HG03565 (cell line): ENCODE data around the gene TPM1.

Experiments
- ATAC-seq: cut with Tn5 transposase; IDR thresholded peaks from one replicate; pipeline ENCODE4 v1.9.1; 2021; ENCODE audit warnings: mild to moderate bottlenecking, moderate library complexity; ENCODE audit not compliant: unreplicated experiment

TPM1 gene

DNA sequence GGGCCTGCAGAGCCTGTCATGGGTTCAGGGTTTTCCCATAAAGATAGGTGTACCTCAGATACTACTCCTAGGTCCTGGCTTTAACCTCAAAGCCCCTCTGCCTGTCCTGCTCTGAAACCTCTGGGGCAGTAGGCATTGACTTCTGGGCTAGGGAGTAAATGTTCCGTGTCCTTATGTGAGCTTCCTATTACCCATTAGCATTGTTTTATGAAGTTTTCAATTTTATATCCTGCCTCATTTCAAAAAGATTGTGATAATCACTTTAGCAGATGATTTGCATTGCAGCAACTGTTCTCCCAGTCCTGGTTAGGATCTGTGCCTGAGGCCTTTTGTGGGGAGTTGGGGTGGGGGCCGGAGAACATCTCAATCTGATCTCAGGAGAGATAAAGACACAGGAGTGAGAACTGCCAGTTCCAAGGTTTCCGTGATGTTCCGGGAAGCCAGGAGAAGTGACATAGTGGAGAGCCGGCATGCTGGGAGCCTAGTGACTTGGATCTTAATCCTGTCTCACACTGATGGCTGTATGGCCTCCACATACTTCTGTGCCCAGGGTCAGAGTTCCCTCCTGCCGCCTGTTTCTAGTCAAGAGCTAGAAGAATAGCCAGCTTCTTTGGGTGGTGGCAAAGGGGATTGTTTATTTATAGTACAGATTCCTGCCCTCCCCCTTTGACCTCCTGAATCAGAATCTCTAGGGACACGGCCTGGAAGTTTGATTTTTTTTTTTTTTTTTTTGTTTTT is 10.6 kb downstream of the TPM1 start:
- ATAC-seq = no peak

DNA sequence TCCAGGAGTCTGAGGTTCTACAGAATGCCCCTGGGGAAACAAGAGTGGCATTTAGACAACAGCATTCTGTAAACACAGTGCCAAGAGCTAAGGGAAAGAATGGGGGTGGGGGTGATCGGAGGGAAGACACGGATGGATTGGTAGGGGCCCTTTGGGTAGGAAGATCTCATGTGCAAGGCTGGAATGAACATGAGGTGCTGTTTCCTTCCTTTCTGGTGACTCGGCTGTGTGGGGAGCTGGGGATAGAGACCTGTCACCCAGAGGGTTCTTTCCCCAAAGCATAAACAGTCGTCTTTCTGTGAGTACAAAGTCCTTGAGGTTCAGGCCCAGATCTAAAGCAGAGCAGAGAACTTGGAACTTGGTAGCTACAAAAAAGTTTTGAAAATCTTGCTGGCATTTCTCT is 11.7 kb downstream of the TPM1 start:
- ATAC-seq = no peak

DNA sequence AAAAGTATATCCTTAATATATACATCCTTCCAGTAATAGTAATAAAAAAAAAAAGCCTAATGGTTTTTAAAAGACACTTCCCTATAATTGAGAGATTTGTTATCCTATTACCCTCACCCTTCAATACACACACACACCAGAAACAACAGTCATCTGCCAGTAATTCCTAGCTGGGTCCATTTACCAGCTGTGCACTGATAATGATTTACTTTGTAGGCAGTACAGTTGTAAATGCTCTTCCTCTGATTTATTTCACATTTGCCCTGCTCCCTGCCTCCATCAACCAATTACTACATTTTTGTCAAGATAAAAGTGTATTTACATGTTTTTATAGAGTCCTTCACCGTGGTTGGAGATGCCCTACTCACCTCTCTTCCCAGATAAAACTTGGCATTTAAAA is 12.4 kb downstream of the TPM1 start:
- no peak for ATAC-seq

DNA sequence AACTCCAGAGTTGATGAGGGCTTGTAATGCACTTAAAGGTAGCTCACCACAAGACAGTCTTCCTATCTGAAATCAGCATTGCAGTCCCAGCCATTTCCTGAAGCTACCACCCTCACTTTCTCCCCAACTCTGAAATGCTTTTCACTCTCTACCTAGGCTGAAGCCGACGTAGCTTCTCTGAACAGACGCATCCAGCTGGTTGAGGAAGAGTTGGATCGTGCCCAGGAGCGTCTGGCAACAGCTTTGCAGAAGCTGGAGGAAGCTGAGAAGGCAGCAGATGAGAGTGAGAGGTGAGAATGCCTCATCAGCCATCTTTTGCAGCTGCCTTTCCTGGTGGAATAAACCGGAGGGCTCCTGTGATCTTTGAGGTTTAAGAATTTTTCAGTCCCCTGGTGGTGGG is 14.3 kb downstream of the TPM1 start:
- no peak for ATAC-seq

DNA sequence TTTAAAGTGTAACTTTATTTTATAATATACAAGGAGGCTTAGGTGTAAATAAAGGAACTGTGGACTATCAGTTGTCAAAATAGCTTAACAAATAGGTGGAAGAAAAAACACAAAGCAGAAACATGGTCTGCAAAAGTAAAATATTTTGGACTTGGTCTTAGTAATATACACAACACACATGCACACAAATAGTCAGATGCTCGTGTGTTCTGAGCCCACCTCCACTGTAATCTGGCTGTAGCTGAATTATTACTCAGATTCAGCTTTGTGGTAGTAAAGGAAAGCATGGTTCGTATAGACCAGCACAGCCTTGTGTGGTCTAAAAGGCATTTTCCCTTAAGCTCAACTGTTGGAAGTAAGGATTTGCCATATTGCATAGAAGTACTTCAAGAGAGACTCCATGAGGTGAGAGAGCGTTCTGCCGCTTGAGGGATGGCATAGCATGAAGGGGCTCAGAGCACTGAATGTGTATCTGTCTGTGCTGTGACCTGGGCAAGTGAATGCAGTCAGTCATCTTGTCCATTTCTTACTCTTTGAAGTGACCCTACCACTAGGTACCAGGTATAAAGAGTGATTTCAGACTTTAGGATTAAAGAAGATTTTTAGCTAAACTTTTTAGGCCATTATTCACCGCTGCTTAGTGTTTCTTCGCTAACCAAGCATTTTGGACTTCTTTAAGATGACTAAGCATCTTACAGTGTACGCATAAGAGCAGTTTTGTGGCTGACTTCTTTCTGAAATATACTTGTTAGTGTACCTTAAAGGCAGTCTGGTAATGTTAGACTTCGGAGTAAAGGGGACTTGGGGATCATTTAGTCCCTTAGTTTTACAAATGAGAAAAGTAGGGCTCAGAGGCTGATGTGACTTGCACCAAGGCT is 15.2 kb downstream of the TPM1 start:
- ATAC-seq = no peak

DNA sequence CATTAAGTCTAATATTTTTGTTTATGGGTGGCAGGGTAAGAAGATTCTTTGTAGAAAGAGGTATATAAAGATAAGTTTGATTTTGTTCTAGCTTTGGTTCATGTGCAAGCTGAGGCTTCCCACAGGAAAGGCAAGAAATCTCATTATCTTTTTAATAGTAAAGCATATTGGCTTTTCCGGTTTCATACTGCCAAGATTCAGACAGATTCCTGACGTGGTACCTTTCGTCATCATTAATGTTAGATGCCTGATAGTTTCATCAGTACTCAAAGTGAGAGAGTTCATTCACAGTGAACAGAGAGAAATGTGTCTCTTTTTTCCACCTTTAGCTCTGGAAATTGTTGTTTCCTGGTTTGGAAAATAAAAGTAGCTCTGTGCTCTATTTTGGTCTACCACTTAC is 16.5 kb downstream of the TPM1 start:
- ATAC-seq = no peak

DNA sequence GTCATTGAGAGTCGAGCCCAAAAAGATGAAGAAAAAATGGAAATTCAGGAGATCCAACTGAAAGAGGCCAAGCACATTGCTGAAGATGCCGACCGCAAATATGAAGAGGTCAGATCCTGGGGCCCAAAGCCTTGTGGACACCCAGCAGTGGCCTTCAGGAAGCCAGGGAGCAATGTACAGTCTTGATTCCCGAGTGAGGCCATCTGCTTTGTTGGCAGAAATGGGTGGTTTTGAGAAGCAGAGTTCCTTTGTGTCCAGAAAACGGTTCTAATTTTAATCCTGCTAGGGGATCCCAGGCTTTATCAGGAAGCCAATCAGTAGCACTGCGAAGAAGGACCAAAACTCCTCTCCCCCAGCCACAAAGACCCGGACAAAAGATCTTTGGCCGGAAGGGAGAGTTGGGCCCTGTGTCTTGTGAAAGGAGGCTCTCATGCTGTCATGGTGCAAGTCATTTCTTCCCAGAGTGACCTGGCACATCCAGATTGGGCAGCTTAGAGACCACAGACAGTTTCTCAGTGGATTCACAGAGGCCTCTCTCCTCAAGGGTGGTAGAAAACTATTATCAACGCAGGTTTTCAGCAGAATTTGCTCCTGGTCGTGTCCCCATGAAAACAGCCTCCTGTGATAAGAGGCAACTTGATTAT is 17.1 kb downstream of the TPM1 start:
- no peak for ATAC-seq

DNA sequence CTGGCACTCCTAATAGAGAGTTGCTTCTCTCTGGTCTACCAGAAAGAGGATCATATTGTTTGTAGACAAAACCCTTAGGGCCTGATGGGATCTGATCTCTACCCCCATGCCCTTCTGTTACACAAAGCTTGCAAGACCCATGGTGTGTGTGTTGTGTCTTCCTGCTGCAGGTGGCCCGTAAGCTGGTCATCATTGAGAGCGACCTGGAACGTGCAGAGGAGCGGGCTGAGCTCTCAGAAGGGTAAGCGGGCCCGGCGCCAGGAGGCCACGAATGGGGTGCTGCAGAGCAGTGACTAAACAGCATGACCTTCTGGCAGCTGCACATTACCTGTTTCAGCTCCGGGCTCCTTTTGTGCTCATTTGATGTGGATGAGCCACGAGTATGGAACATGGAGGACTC is 18.2 kb downstream of the TPM1 start:
- no peak for ATAC-seq

DNA sequence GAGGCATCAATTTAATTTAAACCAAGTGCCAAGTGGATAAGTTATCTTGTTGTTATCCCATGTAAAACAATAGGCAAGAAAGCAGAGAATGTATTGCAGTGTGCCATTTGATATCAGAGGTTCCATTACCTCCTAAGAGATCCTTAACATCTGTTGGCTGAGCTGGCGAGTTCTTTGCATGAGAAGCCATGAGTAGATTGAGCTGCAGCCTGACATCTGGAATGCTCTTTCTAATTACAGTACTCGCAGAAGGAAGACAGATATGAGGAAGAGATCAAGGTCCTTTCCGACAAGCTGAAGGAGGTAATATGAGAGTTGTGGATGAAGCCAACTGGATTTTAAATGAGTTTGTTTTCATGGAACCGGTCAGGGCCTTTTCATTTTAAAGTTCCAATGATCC is 19.4 kb downstream of the TPM1 start:
- ATAC-seq = no peak

DNA sequence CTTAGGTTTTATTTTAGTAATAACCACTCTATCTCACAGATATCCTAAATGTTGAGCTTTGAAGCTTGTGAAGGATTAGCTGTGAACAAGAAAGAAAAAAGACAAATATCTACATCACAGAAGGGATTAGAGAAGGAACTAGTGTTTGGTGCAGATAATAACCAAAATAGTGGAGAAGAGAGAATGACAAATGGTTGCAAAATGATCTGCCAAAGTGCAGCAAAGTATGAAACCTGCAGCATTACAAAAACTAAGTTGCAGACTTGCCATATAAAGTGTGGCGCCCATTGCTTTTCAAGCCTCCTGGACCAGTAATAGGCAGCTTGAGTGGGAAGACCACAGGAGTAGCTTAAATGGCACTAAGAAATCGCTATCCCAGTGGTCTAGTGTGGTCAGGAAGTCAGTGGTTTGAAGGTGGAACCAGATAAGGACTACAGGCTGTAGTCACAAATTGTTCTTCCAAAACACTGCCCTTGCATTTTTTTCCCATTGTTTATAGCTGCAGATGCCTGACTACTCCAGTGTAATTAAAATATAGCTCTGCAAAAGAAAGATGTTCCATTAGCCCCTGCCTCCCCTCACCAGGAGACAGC is 20.7 kb downstream of the TPM1 start:
- no peak for ATAC-seq

DNA sequence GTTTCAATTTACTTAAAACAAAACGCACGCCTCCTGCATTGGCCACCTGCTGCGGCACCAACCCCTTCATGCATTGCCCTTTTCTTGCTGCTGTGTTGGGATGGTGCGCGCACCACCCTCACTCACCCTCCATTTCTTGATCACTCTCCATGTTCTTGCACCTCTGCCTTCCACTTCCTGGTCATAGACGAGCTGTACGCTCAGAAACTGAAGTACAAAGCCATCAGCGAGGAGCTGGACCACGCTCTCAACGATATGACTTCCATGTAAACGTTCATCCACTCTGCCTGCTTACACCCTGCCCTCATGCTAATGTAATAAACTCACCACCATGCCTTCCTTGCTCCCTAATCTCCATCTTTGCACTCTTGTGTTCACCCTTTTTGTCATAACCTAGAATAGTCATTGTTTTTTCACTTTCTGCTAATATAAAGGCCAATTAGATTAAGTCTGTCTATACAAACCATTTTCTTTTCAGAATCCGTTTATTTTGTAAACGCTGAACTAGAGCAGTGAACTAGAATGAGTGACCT is 21.4 kb downstream of the TPM1 start:
- no peak for ATAC-seq

DNA sequence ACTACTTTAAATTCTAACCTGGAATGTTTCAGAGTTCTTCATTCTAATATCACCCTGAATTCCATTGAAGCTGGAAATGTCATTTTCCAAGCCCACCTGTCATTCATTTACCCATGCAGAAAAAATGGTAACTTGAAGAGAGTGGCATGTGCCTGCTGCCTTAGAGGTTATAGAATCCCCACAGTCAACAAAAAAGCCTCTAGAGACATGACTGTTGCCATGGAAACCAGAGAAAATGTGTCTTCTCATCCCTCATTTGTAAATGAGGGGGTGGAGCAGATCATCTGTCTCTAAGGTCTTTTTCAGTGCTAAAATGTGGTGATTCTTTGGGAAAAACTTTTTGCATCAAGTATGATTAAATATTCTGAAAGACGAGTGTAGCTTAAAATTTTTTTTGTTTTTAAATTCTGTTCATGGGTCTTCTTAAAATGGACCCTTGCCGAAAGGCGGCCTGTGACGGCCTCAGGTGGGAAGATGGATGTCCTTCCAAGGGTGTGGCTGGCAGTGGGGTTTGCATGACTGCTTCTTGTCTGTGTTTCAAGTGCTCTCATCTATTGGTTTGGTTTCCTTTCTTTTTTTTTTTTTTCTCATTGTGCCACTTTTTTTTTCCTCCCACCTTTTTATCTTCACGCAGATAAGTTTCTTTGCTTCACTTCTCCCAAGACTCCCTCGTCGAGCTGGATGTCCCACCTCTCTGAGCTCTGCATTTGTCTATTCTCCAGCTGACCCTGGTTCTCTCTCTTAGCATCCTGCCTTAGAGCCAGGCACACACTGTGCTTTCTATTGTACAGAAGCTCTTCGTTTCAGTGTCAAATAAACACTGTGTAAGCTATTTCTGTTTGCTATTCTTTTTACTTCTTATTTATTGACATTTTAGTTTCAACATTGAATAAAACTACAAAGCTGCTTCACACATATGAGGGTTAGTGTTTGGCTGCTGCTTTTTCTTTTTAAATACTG is 23.0 kb downstream of the TPM1 start:
- no peak for ATAC-seq

DNA sequence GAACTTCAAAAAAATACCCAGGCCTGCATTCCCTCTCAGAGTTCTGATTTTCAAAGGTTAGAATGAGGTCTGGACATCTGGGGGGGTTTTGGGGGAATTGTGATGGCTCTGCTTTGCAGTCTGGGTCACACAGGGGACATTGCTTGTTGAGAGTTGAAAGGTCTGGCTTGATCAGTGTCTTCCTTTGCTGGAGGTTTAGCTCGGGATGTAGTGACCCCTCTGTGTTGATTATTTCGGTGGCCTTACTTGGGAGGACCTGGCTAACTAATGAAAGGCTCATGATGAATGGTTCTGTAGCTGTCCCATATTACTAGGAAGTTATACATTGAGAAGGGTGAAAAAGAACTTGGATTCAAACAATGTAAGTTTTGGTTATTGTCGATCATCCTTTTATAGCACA is 23.7 kb downstream of the TPM1 start:
- ATAC-seq = no peak

DNA sequence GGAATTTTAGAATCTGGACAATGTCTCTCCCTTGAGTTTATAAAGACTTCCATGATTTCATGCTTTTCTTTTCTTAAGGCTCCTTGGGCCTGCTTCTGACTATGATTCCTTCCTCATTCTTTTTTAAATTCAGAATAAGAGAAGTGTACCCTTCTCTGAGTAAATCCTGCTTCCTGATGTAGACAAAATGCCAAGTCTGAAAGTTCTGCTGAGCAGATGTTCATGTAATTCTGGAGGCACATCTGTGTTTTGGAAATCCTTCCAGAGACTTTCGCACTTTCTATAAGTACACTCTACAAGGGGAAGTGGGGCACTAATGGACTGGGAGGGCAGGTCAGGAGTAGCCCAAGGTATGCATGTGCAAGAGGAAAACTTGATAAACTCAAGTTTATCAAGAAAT is 24.8 kb downstream of the TPM1 start:
- no peak for ATAC-seq

DNA sequence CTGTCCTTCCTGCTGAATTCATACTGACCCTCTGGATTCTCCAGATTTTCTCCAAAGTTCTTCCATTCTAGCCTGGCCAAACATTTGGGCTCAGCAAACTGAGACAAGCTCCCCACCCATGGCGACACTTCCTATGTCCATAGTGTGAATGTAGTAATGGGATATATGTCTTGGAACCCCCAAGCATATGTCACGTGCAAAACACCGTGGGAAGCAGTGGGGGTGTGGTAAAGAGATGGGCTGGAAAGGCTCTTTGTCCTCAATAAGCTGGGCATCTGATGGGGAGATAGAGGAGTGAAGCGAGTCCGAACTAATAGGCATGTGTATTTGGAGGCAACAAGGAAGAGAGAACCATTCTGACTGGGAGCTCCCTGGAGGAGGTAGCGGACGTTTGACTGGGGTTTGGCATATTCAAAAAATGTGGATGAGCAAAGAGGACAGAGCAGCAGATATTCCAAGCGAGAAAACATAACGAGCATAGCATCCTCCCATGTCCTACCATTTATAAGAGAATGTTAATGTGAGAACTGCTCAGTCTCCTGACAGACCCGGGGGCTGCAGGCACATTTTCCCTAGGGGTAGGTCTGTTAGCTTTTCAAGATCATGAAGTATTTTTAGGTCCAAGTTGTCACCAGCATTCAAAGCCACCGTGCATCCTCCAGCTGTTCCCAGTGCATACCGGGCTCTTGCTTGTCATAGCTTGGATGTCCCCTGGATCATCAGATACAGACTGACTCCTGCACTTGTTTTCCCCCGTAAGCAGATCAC is 25.6 kb downstream of the TPM1 start:
- no peak for ATAC-seq

DNA sequence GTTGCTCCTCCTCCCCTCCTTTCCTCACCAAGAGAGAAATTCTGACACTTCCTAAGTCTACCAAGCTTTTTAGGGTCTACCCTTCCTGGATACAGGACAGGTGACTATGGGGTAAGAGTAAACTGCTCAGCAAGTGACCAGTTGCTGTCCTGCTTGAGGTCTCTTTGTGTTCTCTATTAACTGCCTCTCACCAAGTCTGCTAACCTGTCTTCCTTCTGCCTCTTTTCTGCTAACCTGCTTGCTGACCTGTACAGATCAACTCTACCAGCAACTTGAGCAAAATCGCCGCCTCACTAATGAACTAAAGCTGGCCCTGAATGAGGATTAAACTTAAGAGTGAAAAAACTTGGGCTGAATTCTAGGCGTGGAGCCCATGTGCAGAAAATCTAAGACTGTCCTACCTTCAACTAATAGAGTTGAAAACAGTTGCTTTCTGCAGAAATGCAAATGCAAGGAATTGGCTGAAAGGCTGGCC is 27.1 kb downstream of the TPM1 start:
- no peak for ATAC-seq

DNA sequence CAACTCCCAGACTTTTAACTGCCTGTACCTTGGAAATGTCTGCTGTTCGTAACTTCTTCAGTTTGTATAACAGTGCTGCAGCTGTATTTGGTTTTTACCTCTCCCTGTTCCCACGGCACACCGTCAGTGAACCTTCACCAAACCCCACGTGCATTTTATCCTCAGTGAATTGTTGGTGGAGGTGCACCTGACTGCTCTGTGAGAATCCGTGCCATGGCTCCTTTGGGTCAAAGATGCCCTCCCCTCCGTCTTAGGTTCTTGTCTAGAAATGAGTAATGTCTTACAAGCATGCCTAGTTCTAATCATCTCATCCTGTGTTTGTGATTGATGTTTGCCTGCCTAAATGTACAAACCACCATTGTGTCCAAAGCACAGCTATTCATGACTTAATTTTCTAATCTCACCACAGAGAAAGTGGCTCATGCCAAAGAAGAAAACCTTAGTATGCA is 28.2 kb downstream of the TPM1 start:
- no peak for ATAC-seq

DNA sequence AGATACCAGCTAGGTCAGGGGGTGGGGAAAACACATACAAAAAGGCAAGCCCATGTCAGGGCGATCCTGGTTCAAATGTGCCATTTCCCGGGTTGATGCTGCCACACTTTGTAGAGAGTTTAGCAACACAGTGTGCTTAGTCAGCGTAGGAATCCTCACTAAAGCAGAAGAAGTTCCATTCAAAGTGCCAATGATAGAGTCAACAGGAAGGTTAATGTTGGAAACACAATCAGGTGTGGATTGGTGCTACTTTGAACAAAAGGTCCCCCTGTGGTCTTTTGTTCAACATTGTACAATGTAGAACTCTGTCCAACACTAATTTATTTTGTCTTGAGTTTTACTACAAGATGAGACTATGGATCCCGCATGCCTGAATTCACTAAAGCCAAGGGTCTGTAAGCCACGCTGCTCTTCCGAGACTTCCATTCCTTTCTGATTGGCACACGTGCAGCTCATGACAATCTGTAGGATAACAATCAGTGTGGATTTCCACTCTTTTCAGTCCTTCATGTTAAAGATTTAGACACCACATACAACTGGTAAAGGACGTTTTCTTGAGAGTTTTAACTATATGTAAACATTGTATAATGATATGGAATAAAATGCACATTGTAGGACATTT is 28.9 kb downstream of the TPM1 start:
- no peak for ATAC-seq
